ENCODE measurements around the gene HOXD1. TPM values are rescaled to one million over a fixed set of nuclear protein-coding genes. Genes with fewer than 3 reads are reported as not detected.

The HOXD1 gene
- total RNA-seq = 1.1 TPM
- long read RNA-seq, transcript HOXD1-201 (2 exons, 1,975 nt) = major isoform, 10 of 11 reads
- long read RNA-seq, partial matches to known transcripts = 0 of 11 reads
- long read RNA-seq, other reads (novel, unspliced or antisense) = 1 of 11 reads

DNA sequence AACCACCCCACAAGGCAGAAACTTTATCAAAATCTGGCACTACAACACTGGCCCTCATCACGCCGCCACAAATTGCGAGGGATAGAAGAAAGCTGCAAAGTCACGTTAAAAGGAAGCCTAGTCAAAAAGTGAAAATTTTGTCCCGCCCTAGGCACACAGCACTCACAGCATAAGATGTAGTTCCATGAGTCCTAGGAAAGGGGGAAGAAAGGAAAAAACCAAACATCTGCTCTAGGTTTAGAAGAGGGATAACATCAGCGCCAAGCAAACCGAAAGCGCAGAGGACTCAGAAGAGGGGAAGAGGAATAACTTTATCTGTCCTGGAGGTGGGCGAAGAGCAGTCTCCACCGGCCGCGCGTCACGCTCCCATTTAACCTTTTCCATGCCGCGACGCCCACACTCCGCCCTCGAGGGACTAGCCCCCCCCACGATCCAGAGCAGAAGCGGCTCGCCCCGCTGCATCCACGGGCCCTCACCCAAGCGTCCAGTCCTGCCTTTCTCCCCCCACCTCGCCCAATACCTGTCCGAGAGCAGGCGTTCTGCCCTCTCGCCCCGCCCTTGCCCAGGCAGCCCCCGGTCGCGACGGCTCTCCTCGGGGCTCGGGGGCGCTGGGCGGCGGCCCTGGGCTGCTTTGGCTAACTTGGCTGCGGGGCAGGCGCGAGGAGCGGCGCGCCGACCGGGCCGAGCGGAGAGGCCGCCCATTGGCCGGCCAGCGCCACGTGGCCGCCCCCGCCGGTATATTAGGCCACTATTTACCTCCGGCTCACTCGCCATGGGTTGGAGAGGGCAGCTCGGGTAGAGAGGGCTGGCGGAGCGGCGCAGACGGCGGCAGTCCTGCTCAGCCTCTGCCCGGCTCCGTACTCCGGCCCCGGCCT, at the start of gene HOXD1:
Gene HOXD1, plus strand, starts transcription at position 770 of the 875 bp plus-strand sequence. CDS start 134 bp downstream, outside the sequence.
- no peak for DNase-seq (ENCODE audit: low spot score)

DNA sequence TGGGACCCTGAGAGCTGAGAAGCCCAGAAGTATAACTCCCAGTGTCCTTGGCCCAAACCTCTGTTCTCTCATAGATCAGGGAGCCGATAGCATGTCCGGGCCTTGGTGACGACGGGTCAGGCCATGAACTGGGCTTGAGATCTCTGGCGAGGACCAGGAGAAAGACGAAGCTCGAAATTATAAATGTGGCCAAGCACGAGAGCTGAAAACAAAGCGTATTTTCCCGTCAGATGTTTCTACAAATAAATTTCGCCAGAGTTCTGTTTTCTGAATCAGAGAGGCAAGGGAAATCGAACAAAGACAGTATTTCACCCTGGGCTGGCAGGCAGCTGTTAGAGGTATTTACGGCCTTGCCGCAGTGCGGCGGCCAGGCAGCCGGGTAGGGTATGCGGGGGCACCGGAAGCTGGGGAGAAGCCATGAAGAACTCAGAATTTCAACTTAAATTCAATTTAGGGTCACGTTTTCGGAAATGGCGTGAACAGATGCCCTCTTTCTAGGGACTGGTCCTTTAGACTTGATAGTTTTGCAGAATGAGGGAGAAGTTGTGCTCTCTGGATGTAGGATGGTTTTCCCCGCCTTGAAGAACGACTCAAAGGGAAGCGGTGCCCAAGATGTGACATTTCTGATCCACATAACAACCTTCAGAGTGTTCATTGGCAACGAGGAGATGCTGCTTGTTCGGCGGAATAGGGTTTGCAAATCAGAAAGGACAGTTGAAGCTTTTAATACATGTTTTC, 49.4 kb upstream of the HOXD1 start:
- peak; percentile 71 for DNase-seq (ENCODE audit: low spot score)

DNA sequence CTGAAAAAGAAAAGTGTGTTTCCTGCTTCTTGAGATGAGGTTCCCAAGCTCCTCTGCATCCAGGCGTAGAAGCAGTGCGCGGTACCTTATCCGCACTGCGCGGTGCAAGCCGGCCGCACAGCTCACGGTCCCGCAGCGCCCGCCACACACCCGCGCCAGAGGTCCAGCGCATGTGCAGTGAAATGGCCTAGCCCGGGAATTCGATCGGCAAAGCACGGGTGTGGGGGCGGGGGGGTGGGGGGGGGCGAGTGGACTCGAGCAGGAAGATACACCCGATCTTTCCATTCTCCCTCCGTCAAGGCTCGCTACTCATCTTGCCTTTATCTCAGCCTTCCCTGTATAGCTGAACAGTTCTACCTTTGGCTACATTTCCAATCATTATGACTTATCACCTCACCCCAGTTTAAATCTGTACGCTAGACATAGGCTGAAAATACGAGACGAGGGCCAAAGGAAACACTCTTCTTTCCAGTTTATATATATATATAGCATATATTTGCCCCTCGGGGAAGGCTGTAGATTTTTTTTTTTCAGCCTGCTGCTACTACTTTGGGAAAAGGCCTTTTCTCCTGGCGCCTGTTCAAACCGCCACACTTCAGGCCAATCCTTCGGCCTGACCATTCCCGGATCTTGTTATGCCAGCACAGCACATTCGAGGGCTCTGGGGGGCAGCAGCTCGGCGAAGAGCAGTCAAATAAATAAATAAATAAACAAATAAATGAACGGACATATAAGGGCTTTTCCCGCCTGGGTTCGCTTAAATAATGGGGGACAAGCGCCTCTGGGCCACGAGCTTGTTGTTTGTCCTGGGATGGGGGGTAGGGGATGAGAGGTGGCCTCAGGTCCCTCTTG, 48.6 kb upstream of the HOXD1 start:
- peak; percentile 85 for DNase-seq (ENCODE audit: low spot score)

DNA sequence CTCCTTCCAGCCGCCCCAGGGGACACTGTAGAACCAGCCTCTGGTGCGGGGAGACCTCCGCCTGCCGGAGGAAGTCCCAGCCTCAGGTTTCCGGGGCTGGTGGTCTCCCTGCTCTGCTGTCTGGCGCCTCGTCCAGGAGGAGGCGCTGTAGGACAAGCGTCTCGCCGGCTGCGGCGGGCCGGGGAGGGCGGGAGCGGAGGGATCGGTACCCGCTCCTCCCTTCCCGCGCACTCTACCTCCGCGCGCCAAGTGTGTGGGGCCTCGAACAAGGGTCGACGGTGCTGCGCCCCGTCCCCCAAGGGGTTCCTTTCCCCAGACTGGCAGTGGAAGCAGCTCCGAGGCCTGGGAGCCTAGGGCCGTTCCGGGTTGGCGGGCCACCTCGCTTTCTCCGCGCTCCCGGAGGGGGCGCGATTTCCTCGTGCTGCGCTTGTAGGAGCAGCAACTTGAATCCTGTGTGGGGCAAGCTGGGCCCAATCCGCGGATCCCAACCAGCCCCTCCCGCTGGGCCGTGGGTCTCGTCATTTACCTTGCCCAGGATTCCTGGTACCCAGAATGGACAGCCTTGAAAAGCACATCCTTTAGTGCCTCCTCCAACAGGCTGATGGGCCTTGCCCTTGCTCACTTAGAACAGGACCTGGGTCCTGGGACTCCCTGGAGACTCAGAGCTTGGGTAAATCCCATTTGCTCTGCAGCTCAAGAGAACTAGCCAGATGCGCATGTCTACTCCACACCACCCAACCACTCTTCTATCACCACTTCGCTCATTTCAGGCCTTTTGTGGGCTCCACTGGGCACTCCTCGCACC, 47.8 kb upstream of the HOXD1 start:
- DNase-seq (ENCODE audit: low spot score) = peak; percentile 92

DNA sequence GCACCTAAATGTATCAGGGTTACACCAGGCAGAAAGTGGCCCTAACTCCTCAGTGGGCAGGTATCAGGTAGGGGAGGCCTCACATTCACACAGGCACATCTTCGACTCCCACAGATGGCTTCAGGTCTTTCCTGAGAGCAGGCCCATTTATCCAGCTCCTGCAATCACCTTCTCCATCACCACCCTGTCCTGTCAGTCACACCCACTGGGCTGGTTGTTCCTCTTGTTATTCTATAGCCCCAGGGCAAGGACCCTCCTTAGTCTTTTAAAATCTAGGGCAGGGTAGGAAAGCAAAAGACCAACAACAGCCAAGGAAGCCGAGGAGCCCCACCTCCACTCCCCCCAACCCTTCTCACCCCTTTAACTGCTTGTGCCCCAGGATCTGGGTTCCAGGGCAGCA, 46.2 kb upstream of the HOXD1 start:
- peak; percentile 65 for DNase-seq (ENCODE audit: low spot score)

DNA sequence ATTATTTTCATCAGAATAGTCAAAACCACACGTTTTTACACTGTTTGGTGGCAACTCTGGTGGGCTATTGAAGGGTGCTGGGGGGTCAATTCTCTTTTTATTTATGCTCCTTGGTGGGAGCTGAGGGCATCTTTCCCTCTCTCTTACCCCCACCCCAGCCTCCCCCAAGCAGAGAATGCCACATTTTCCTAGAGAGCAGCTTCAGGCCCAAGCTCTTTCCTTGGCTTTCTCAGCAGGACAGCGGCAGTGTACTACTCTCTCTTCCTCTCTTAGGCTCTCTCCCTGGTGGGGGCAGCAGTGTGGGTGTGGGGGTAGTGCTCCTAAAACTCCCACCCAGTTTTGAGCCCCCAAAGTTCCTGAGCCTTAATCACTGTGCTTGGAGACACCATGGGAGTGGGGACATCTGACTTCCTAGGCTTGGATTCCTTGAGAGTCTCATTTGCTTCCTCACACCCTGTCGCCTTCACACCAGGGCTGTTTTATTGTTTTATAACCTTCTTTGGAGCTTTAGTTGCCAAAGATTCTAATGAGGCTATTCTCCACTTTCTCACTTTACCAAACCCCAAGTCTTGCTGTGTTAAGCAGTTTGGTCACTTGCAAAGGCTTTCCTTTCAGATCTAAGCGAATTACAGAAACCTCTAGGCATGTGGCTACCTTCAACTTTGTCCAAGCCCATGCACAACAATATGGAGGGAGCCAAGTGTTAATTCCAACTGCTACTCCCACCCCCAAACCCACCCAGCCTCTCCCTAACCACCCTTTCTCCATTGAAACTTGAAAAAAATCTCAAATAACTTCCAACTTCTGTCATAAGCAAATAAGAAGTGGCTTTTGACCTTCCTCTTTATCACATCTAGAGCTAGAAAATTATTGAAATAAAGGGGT, 43.1 kb upstream of the HOXD1 start:
- no peak for DNase-seq (ENCODE audit: low spot score)

DNA sequence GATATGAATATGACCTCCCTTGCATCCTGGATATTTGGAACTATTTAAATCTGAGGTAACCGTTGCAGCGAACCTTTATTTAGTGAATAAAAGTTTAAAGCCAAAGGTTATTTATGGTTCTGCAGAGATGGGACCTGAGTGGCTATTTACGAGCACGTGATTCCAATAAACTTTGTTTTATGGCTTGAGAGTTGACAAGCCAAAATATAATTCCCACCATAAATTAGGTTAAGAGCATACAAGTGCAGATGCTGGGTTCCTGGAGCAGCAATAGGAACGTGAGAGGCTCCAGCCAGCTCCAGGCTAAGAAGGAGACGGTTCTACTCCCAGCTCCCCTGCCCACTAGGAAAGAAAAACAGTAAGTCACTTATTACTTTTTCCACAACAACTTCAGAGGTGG, 42.4 kb upstream of the HOXD1 start:
- DNase-seq (ENCODE audit: low spot score) = no peak

DNA sequence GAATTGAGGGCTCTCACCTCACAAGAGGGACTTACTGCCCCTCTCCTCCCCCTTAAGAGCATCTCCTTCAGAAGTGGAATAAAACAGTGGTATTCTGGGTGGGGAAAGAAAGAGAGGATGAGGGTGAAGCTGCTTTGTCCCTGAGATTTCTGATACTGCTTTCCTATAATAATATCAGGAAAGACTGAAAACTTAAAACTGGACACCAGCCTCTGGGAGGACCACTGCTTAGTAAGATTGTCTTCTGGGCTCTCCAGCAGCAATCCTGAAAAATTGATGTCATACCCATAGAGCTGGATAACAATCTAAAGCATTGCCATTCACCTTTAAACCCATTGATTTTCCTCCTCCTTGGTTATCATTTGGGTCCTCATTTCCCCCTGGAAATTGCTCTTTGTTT, 41.8 kb upstream of the HOXD1 start:
- DNase-seq (ENCODE audit: low spot score) = no peak

DNA sequence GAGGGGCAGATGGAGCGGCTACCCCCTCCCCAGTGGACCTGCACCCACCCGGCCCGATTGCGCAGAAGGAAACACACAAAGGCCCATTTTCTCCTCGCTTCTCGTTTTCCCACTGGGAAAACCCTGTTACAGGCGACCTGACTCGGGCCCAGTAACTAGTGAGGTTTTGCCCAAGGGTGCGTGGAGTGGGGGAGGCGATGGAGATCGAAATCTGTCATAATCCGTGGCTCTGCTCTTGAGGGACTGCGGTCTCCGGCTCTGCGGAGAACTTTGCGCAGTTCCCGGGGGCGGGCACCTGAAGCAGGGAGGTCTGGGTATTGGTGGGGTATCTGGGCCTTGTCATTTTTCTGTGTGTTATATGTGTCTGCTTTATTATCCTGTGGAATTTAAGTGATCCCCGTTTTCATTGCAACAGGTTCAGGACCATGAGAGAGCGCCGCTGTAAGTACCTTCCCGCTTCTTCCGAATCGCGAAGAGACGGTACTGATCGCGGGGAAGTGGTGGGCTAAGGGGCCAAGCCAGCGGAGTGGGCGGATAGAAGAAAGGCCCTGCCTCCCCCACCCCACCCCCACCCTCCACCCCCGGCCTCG, 41.2 kb upstream of the HOXD1 start:
- DNase-seq (ENCODE audit: low spot score) = peak; percentile 45

DNA sequence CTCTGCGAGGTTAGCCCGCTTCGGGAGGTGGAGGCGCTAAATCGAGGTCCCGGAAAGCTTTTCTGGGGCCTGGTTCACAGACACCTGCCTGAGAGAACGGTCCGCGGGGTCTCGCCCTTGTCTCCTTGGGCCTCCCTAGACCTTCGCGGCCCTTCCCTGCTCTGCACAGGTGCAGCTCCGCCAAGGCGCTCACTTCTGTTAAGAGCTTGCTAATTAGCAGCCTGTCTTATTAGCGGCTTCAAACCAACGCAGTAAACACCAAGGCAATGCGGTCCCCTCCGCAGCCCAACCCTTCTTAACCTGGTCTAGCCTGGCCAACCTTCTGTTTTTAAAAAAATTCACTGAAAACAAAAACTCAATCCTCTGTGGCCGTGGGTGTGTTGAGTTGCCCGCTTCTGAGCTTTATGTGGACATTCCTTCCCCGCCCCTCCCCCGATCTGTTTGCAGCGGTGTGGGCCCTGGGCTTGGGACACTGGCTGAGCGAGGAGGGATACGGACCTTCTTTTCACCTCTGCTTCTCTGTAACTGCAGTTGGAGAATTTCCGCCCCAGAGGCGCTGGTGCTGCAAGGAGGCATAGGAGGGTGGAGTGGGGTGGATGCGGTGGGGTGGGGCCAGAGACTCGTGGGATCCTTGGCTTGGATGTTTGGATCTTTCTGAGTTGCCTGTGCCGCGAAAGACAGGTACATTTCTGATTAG, 40.5 kb upstream of the HOXD1 start:
- DNase-seq (ENCODE audit: low spot score) = peak; percentile 76

DNA sequence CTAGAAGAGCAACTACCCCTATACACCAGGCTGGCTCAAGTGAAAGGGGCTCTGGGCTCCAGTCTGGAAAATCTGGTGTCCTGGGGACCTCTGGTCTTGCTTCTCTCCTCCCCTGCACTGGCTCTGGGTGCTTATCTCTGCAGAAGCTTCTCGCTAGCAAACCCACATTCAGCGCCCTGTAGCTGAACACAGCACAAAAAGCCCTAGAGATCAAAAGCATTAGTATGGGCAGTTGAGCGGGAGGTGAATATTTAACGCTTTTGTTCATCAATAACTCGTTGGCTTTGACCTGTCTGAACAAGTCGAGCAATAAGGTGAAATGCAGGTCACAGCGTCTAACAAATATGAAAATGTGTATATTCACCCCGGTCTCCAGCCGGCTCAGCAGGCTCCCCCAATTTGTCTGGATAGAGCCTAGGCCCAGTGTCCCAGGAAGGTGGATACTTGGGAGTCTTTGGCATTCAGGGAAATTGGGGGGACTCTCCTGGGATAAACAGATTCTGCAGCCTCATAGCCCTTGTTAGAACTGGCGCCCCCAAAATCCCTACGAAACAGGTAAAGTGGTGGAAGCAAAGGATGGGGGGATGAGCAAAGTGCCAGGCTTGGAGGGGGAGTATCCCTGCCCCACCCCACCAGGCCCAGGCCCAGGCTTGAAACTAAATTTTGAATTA, 39.6 kb upstream of the HOXD1 start:
- no peak for DNase-seq (ENCODE audit: low spot score)

DNA sequence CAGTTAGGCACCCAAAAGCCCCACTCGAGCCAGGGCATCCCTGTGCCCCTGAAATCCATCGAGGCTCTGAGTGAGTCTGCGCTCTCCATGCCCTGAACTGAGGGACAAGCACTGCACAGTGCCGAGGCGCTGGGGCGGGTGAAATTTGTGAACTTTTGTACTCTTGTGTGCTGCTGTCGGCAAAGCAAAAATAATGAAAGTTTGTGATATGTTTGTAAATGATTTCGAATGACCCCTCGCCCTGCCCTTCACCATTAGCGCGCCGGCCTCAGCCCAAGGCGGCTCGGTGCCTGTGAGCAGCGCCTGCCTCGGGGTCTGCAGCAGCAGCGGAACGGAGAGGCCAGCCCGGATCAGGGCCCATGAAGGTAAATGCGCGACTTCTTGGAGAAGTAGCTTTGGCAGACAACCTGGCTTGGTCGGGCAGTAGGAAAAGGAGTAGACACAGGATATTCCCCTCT, 39.0 kb upstream of the HOXD1 start:
- peak; percentile 68 for DNase-seq (ENCODE audit: low spot score)

DNA sequence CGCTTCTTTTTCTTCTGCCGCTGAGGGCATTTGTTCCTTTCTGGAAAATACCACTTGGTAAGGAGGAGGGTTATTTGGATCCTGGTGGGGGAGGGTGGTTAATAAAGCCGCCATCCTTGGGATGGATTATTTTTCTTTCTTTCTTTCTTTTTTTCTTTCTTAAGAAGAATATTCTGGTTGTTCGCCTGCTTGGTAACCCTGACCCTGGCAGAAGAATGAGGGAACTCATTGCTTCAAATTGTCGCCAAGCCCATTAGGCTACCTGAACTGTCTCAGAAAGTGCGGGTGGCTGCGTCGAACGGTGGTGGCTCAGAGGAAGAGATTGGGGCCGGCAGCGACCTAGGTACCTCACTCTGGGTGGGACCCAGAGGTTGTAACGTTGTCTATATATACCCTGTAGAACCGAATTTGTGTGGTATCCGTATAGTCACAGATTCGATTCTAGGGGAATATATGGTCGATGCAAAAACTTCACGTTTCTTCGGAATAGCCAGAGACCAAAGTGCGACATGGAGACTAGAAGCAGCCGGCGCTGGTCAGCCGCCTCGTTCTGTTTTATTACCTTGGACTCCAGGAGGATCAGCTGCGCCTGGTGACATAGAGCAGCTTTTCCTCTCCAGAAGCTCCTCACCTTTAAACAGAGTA, 38.4 kb upstream of the HOXD1 start:
- DNase-seq (ENCODE audit: low spot score) = peak; percentile 67

DNA sequence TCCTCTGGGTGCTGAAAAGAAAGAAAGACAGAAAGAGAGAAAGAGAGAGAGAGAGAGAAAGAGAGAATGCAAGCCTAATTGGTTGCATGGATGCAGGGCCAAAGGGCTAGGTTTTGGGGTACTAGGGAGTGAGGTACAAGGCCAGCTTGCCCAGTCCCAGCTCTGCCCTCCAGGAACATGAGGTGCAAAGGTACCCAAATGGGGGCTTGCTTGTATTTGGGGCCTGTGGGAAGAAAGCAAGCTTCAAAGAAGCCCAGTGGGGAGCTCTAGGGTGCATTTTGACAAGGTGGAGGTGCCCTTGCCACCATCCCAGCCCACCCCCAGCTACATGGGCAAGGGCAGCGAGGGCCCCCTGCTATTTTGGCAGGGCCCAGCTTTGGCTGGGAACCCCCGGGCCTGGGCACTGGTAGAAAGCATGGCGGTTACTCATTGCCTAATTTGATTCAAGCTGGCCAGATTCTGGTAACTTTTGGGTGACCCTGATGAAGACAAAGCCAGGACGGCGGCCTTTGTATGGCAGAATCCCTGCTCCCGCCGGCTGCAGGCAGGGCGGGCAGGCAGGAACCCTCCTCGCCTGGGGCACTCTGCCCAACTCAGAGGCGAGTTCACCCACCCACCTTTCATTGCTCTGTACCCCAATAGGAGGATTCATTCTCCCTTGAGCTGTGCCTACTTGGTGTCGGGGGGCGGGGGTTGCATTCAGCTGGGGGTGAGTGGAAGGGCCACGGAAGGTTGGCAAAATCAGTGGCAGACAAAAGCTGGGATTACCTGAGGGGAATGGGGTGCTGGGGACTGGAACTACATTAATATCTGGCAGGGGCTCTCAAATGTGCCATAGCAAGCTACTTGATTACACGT, 37.7 kb upstream of the HOXD1 start:
- DNase-seq (ENCODE audit: low spot score) = peak; percentile 81

DNA sequence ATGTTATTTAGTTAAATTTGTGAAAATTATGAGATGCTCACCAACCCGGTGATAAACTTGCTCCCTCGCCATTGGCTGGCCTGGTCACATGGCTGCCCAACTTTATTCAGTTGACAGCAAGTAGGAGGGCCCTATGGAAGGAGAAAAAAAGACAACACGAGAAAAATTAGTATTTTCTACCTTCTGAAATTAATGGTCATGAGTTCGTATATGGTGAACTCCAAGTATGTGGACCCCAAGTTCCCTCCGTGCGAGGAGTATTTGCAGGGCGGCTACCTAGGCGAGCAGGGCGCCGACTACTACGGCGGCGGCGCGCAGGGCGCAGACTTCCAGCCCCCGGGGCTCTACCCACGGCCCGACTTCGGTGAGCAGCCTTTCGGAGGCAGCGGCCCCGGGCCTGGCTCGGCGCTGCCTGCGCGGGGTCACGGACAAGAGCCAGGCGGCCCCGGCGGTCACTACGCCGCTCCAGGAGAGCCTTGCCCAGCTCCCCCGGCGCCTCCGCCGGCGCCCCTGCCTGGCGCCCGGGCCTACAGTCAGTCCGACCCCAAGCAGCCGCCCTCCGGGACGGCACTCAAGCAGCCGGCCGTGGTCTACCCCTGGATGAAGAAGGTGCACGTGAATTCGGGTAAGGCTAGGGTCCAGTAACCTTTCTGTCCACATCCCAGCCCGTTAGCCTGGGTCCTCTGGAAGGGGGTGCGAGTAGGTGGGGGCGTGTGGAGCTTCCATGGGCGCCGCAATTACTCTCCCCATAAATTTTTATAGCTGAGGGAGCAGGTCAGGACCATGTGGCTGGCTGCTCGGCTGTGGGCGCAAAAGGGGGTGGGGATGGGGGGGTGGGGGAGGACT, 36.8 kb upstream of the HOXD1 start, which contains the start of gene HOXD4:
Gene HOXD4, plus strand, starts transcription at position 109 of the 846 bp plus-strand sequence. Its CDS starts 84 bp downstream, at position 193.
- DNase-seq (ENCODE audit: low spot score) = peak; percentile 73
